IMR-90 (cell line): ENCODE data around the gene SLC33A1.

ENCODE experiments used
- CEBPB ChIP-seq: IDR thresholded peaks from 2 replicates; pipeline ENCODE4 v1.6.1; 2012; ENCODE audit warnings: low read depth, low read length, improper control_type of control experiment
- CHD1 ChIP-seq: IDR thresholded peaks from 2 replicates; pipeline ENCODE4 v1.6.1; 2012; ENCODE audit warnings: low read depth, low read length, improper control_type of control experiment
- CTCF ChIP-seq: conservative IDR thresholded peaks from 2 replicates; pipeline ENCODE4 v1.5.1; 2012; ENCODE audit warnings: mild to moderate bottlenecking, low read depth, low read length, improper control_type of control experiment
- MXI1 ChIP-seq: IDR thresholded peaks from 2 replicates; pipeline ENCODE4 v1.6.1; 2012; ENCODE audit warnings: low read depth, mild to moderate bottlenecking, low read length, moderate library complexity, borderline replicate concordance
- POLR2A ChIP-seq: IDR thresholded peaks from 2 replicates; pipeline ENCODE4 v1.6.1; 2012; ENCODE audit warnings: mild to moderate bottlenecking, low read depth, low read length
- RAD21 ChIP-seq: IDR thresholded peaks from 2 replicates; pipeline ENCODE4 v1.6.1; 2012; ENCODE audit warnings: low read length, improper control_type of control experiment
- RCOR1 ChIP-seq: IDR thresholded peaks from 2 replicates; pipeline ENCODE4 v1.6.1; 2012; ENCODE audit warnings: mild to moderate bottlenecking, low read length, improper control_type of control experiment; ENCODE audit not compliant: insufficient replicate concordance
- RFX5 ChIP-seq: IDR thresholded peaks from 2 replicates; pipeline ENCODE4 v1.8.0; 2012; ENCODE audit warnings: low read depth, mild to moderate bottlenecking, low read length, moderate library complexity
- SMC3 ChIP-seq: fragments of 150-350 bp; IDR thresholded peaks from 2 replicates; pipeline ENCODE4 v1.6.1; 2016; ENCODE audit warnings: low read depth, mild to moderate bottlenecking, antibody characterized with exemption, low read length, moderate library complexity
- TF ChIP-seq, protein P1 (sequence below): fragments of 150-350 bp; IDR thresholded peaks from 2 replicates; pipeline ENCODE4 v1.6.1; 2016; ENCODE audit warnings: low read depth, mild to moderate bottlenecking, low read length, moderate library complexity, borderline replicate concordance
- TF ChIP-seq, protein P2 (sequence below): fragments of 150-350 bp; IDR thresholded peaks from 2 replicates; pipeline ENCODE4 v1.6.1; 2017; ENCODE audit warnings: mild to moderate bottlenecking, antibody characterized with exemption, low read length, low read depth

GRCh38 chr3:155792532-155792931 is 61.7 kb downstream of the SLC33A1 start:
- TF ChIP-seq CTCF (no peak), CEBPB (no peak), POLR2A (no peak), RCOR1 (no peak), RFX5 (no peak), RAD21 (no peak), SMC3 (no peak), MXI1 (no peak), CHD1 (no peak)
- TF ChIP-seq, protein P1, sequence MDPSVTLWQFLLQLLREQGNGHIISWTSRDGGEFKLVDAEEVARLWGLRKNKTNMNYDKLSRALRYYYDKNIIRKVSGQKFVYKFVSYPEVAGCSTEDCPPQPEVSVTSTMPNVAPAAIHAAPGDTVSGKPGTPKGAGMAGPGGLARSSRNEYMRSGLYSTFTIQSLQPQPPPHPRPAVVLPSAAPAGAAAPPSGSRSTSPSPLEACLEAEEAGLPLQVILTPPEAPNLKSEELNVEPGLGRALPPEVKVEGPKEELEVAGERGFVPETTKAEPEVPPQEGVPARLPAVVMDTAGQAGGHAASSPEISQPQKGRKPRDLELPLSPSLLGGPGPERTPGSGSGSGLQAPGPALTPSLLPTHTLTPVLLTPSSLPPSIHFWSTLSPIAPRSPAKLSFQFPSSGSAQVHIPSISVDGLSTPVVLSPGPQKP: no peak
- TF ChIP-seq, protein P2, sequence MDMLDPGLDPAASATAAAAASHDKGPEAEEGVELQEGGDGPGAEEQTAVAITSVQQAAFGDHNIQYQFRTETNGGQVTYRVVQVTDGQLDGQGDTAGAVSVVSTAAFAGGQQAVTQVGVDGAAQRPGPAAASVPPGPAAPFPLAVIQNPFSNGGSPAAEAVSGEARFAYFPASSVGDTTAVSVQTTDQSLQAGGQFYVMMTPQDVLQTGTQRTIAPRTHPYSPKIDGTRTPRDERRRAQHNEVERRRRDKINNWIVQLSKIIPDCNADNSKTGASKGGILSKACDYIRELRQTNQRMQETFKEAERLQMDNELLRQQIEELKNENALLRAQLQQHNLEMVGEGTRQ: no peak
